Body of pancreas (tissue), 4 donors: ENCODE data around the gene DEPDC5.

ENCODE experiments used
- POLR2A ChIP-seq, 3 donors: fragments of 450-650 bp; IDR thresholded peaks; one replicate each; pipeline ENCODE4 v1.6.1; 2016; ENCODE audit warnings: antibody characterized with exemption in 3 of 3, mild to moderate bottlenecking in 2 of 3
- TF ChIP-seq, protein P1 (sequence below), 7 experiments: fragments of 450-650 bp in 4 of 7; fragments of 200-600 bp in 3 of 7; sonication (generic) in 3 of 7; IDR thresholded peaks; one replicate each; pipeline ENCODE4 v1.5.1; 2016 to 2019; ENCODE audit warnings: antibody characterized with exemption in 7 of 7

DNA sequence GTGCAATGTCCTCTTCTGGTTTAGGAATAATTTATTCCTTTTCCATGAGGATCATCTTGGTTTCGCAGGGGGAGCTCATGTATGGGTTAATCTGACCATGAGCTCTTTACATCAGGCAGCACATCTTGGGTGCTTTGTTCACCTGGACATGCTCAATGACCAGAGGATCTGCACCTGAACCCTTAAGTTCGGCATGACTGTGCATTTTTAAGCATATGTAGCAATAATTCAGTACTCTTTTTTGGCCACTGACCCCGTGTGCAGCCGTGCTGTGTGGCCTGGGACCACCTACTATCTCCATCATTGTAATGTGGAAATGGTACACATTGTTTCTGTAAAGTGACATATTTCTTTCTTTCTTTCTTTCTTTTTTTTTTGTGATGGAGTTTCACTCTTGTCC, 62.9 kb downstream of the DEPDC5 start:
- TF ChIP-seq, protein P1, sequence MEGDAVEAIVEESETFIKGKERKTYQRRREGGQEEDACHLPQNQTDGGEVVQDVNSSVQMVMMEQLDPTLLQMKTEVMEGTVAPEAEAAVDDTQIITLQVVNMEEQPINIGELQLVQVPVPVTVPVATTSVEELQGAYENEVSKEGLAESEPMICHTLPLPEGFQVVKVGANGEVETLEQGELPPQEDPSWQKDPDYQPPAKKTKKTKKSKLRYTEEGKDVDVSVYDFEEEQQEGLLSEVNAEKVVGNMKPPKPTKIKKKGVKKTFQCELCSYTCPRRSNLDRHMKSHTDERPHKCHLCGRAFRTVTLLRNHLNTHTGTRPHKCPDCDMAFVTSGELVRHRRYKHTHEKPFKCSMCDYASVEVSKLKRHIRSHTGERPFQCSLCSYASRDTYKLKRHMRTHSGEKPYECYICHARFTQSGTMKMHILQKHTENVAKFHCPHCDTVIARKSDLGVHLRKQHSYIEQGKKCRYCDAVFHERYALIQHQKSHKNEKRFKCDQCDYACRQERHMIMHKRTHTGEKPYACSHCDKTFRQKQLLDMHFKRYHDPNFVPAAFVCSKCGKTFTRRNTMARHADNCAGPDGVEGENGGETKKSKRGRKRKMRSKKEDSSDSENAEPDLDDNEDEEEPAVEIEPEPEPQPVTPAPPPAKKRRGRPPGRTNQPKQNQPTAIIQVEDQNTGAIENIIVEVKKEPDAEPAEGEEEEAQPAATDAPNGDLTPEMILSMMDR (IDR thresholded peaks at IDR 0.05), result no peak
- TF ChIP-seq POLR2A (IDR thresholded peaks at IDR 0.05), result no peak
